GM23248 (cell line): Measurements from ENCODE around the gene CLEC16A.

Source experiments
- EZH2 ChIP-seq: fragments of 200-600 bp; sonication (generic); IDR thresholded peaks from 2 replicates; pipeline ENCODE4 v1.6.1; 2018; ENCODE audit warnings: antibody characterized with exemption, mild to moderate bottlenecking; ENCODE audit not compliant: insufficient read depth, poor library complexity, severe bottlenecking
- EZH2phosphoT487 ChIP-seq: fragments of 200-600 bp; sonication (generic); IDR thresholded peaks from 2 replicates; pipeline ENCODE4 v1.6.1; 2018; ENCODE audit warnings: antibody characterized with exemption, moderate library complexity, mild to moderate bottlenecking, low read depth; ENCODE audit not compliant: insufficient read depth

- TF ChIP-seq EZH2 (no peak), EZH2phosphoT487 (no peak)
Observed at GRCh38 chr16:11128211-11129141, 184.1 kb downstream of the CLEC16A start.
